HEK293T (cell line): ENCODE data around the gene CTIF.

Experiments used
- ARNT ChIP-seq: fragments of 450-650 bp; IDR thresholded peaks from 2 replicates; pipeline ENCODE4 v1.6.1; 2017; ENCODE audit warnings: mild to moderate bottlenecking
- BHLHE40 ChIP-seq: fragments of 450-650 bp; IDR thresholded peaks from 2 replicates; pipeline ENCODE4 v1.6.1; 2016; ENCODE audit warnings: mild to moderate bottlenecking, moderate library complexity, borderline replicate concordance
- ELF4 ChIP-seq: fragments of 450-650 bp; IDR thresholded peaks from 2 replicates; pipeline ENCODE4 v1.6.1; 2017; ENCODE audit warnings: antibody characterized with exemption
- FOXA1 ChIP-seq: fragments of 450-650 bp; IDR thresholded peaks from 2 replicates; pipeline ENCODE4 v1.6.1; 2016; ENCODE audit warnings: mild to moderate bottlenecking
- FOXK2 ChIP-seq: fragments of 450-650 bp; IDR thresholded peaks from 2 replicates; pipeline ENCODE4 v1.6.1; 2016; ENCODE audit warnings: mild to moderate bottlenecking
- FOXM1 ChIP-seq: fragments of 450-650 bp; IDR thresholded peaks from 2 replicates; pipeline ENCODE4 v1.6.1; 2017; ENCODE audit warnings: mild to moderate bottlenecking, borderline replicate concordance
- L3MBTL2 ChIP-seq: fragments of 450-650 bp; conservative IDR thresholded peaks from 2 replicates; pipeline ENCODE4 v1.6.1; 2016; ENCODE audit warnings: mild to moderate bottlenecking
- SP1 ChIP-seq: fragments of 450-650 bp; IDR thresholded peaks from 2 replicates; pipeline ENCODE4 v1.6.1; 2017
- SUZ12 ChIP-seq: fragments of 450-650 bp; IDR thresholded peaks from 2 replicates; pipeline ENCODE4 v1.6.1; 2016; ENCODE audit warnings: mild to moderate bottlenecking
- ZNF384 ChIP-seq: fragments of 450-650 bp; IDR thresholded peaks from 2 replicates; pipeline ENCODE4 v1.6.1; 2016

DNA sequence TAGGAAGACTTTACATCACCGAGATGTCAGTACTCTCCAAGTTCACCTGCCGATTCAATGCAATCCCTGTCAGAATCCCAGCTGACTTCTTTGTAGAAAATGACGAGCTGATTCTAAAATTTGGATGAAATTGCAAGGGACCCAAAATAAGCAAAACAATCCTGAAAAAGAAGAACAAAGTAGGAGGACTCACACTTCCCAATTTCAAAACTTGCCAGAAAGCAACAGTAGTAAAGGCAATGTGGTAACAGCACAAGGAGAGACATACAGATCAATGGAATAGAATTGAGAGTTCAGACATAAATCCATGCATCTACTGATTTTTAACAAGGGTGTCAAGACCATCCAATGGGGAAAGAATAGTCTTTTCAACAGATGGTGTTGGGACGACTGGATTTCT, 359.7 kb downstream of the CTIF start:
- no peak for TF ChIP-seq FOXA1
- no peak for TF ChIP-seq L3MBTL2
- no peak for TF ChIP-seq ARNT
- TF ChIP-seq BHLHE40 = no peak
- no peak for TF ChIP-seq FOXK2
- TF ChIP-seq FOXM1 = no peak
- TF ChIP-seq ZNF384 = no peak
- no peak for TF ChIP-seq SUZ12
- no peak for TF ChIP-seq ELF4
- no peak for TF ChIP-seq SP1
